ENCODE measurements around the gene IL1RAPL1. TPM values are rescaled to one million over a fixed set of nuclear protein-coding genes. Genes with fewer than 3 reads are reported as not detected.

IL1RAPL1 gene
- total RNA-seq, 1 donor from 2014 or later: 0.16 TPM

- FAIRE-seq (peak; percentile 89), DNase-seq (ENCODE audit: low read depth) (peak; percentile 39)
- Histone ChIP-seq H2AFZ (ENCODE audit: low read depth, low read length) (no peak overlapping the region), H3K27ac (ENCODE audit: low read depth, low read length) (no peak overlapping the region), H3K36me3 (ENCODE audit: insufficient read depth, low read length) (no peaks in the 10 kb centered on the region), H3K4me3 (ENCODE audit: insufficient read depth, low read depth, low read length) (no peak overlapping the region), H3K4me1 (ENCODE audit: insufficient read depth, low read length) (no peaks in the 10 kb centered on the region), H3K9ac (ENCODE audit: low read length) (no peak overlapping the region), H3K79me2 (ENCODE audit: insufficient read depth, low read length) (no peaks in the 10 kb centered on the region), H4K20me1 (ENCODE audit: insufficient read depth, low read length) (no peaks in the 10 kb centered on the region), H3K27me3 (ENCODE audit: insufficient read depth, low read length) (no peaks in the 10 kb centered on the region), H3K9me3 (ENCODE audit: insufficient read depth, low read depth, low read length) (no peaks in the 10 kb centered on the region), H3K4me2 (ENCODE audit: low read length) (no peak overlapping the region)
- Mint-ChIP-seq H3K4me1 (ENCODE audit: low read depth, unreplicated experiment) (peaks cover 3% of the 10 kb centered on the region), H3K27me3 (ENCODE audit: low read depth, unreplicated experiment) (no peaks in the 10 kb centered on the region), H3K36me3 (ENCODE audit: low read depth, unreplicated experiment) (no peaks in the 10 kb centered on the region), H3K27ac (ENCODE audit: unreplicated experiment) (no peak overlapping the region), H3K4me3 (ENCODE audit: unreplicated experiment) (no peak overlapping the region), H3K9me3 (ENCODE audit: unreplicated experiment) (no peaks in the 10 kb centered on the region)
- TF ChIP-seq CTCF (IDR thresholded peaks at IDR 0.05; ENCODE audit: insufficient read depth, low read depth, low read length): no peak
- no peak for TF ChIP-seq EZH2 (IDR thresholded peaks at IDR 0.05; ENCODE audit: insufficient read depth, low read length)
Measured at GRCh38 chrX:29143756-29144155, 556.5 kb downstream of the IL1RAPL1 start.

- Histone ChIP-seq H4K20me1 (ENCODE audit: insufficient read depth, low read length) (no peaks in the 10 kb centered on the region), H3K27me3 (ENCODE audit: insufficient read depth, low read length) (no peaks in the 10 kb centered on the region), H2AFZ (ENCODE audit: low read depth, low read length) (no peak overlapping the region), H3K27ac (ENCODE audit: low read depth, low read length) (no peak overlapping the region), H3K9me3 (ENCODE audit: insufficient read depth, low read depth, low read length) (no peaks in the 10 kb centered on the region), H3K4me3 (ENCODE audit: insufficient read depth, low read depth, low read length) (no peak overlapping the region), H3K4me2 (ENCODE audit: low read length) (no peak overlapping the region), H3K36me3 (ENCODE audit: insufficient read depth, low read length) (no peaks in the 10 kb centered on the region), H3K9ac (ENCODE audit: low read length) (no peak overlapping the region), H3K4me1 (ENCODE audit: insufficient read depth, low read length) (no peaks in the 10 kb centered on the region), H3K79me2 (ENCODE audit: insufficient read depth, low read length) (no peaks in the 10 kb centered on the region)
- H3K36me3 Mint-ChIP-seq (ENCODE audit: low read depth, unreplicated experiment): no peaks in the 10 kb centered on the region
- no peaks in the 10 kb centered on the region for H3K9me3 Mint-ChIP-seq (ENCODE audit: unreplicated experiment)
- peaks cover 3% of the 10 kb centered on the region for H3K4me1 Mint-ChIP-seq (ENCODE audit: low read depth, unreplicated experiment)
- TF ChIP-seq EZH2 (IDR thresholded peaks at IDR 0.05; ENCODE audit: insufficient read depth, low read length) (no peak), CTCF (IDR thresholded peaks at IDR 0.05; ENCODE audit: insufficient read depth, low read depth, low read length) (no peak)
- no peak overlapping the region for H3K27ac Mint-ChIP-seq (ENCODE audit: unreplicated experiment)
- FAIRE-seq: peak; percentile 92
- no peaks in the 10 kb centered on the region for H3K27me3 Mint-ChIP-seq (ENCODE audit: low read depth, unreplicated experiment)
- no peak overlapping the region for H3K4me3 Mint-ChIP-seq (ENCODE audit: unreplicated experiment)
- DNase-seq (ENCODE audit: low read depth): peak; percentile 39
Measured at GRCh38 chrX:29145316-29145715, 558.1 kb downstream of the IL1RAPL1 start.

GRCh38 chrX:29148511-29148910, 561.3 kb downstream of the IL1RAPL1 start:
- no peak overlapping the region for H3K27ac Mint-ChIP-seq (ENCODE audit: unreplicated experiment)
- H3K27me3 ChIP-seq (ENCODE audit: insufficient read depth, low read length): no peaks in the 10 kb centered on the region
- no peak for FAIRE-seq
- H3K4me3 Mint-ChIP-seq (ENCODE audit: unreplicated experiment): no peak overlapping the region
- H3K4me1 Mint-ChIP-seq (ENCODE audit: low read depth, unreplicated experiment): peaks cover 3% of the 10 kb centered on the region
- no peaks in the 10 kb centered on the region for H3K36me3 ChIP-seq (ENCODE audit: insufficient read depth, low read length)
- DNase-seq (ENCODE audit: low read depth): no peak
- H4K20me1 ChIP-seq (ENCODE audit: insufficient read depth, low read length): no peaks in the 10 kb centered on the region
- no peaks in the 10 kb centered on the region for H3K36me3 Mint-ChIP-seq (ENCODE audit: low read depth, unreplicated experiment)
- H3K9me3 ChIP-seq (ENCODE audit: insufficient read depth, low read depth, low read length): no peaks in the 10 kb centered on the region
- H3K79me2 ChIP-seq (ENCODE audit: insufficient read depth, low read length): no peaks in the 10 kb centered on the region
- H3K9ac ChIP-seq (ENCODE audit: low read length): no peak overlapping the region
- H3K27ac ChIP-seq (ENCODE audit: low read depth, low read length): no peak overlapping the region
- H2AFZ ChIP-seq (ENCODE audit: low read depth, low read length): no peak overlapping the region
- H3K4me3 ChIP-seq (ENCODE audit: insufficient read depth, low read depth, low read length): no peak overlapping the region
- no peak overlapping the region for H3K4me2 ChIP-seq (ENCODE audit: low read length)
- TF ChIP-seq EZH2 (IDR thresholded peaks at IDR 0.05; ENCODE audit: insufficient read depth, low read length): no peak
- TF ChIP-seq CTCF (IDR thresholded peaks at IDR 0.05; ENCODE audit: insufficient read depth, low read depth, low read length): no peak
- no peaks in the 10 kb centered on the region for H3K9me3 Mint-ChIP-seq (ENCODE audit: unreplicated experiment)
- no peaks in the 10 kb centered on the region for H3K27me3 Mint-ChIP-seq (ENCODE audit: low read depth, unreplicated experiment)
- H3K4me1 ChIP-seq (ENCODE audit: insufficient read depth, low read length): no peaks in the 10 kb centered on the region
